GM19240 (cell line): Measurements from ENCODE around the gene ENO1.
"Not testable (repeated sequence)": the region's sequence is repeated elsewhere in the genome, so short reads cannot be mapped to it uniquely, and the experiment has no call there.

Experiments used
- DNase-seq: peaks from one replicate; pipeline ENCODE4 v3.0.0; 2011; ENCODE audit warnings: low spot score; ENCODE audit not compliant: insufficient read length

Gene ENO1

DNA sequence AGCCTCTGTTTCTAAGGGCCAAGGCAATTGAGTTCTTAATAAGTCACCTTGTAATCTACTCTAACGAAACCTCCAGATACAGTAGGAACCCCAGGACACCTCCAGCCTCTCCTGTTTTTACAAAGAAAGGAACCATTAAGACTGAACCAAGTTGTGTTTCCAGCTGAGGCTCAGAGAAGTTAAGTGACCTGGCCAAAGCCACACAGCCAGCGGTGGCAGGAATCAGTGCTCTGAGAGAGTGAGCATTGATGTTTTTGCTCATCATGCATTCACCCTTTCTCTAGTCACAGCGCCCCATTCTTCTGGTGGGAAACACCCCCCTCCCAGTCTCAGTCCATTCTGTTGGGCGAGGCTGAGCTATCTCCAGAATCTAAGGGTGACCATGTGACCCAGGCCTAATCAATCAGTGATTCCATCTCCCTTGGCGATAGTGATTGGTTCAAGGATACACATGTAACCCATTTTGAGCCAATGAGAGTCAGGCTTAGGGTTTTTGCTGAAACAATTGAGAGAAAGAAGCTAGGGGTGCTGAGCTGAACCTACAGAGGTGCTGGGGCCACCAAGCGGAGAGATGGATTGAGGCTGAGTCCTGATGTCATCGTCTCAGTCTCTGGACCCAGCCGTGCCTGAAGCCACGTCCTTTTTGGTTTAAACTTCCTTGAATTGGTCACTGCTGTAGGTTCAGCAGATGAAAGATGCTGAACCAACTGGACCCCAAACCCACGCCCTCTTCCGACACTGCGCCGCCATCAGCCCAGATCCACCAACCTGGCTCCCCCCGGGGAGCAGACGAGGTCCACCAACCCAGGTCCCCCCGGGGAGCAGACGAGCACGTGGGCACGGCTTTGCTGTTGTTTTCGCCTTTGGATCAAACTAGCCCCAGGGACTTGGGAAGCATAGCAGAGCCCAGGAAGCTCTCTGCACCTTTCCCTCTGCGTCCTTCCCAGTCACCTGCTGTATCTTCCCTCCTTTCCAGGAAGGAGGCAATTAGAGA is 33.1 kb downstream of the ENO1 start:
- no peak for DNase-seq

- DNase-seq, result no peak
These were observed 33.9 kb downstream of the ENO1 start for GRCh38 chr1:8844501-8845006.

- no peak for DNase-seq
These were observed 37.1 kb downstream of the ENO1 start for GRCh38 chr1:8841395-8841794.

DNA sequence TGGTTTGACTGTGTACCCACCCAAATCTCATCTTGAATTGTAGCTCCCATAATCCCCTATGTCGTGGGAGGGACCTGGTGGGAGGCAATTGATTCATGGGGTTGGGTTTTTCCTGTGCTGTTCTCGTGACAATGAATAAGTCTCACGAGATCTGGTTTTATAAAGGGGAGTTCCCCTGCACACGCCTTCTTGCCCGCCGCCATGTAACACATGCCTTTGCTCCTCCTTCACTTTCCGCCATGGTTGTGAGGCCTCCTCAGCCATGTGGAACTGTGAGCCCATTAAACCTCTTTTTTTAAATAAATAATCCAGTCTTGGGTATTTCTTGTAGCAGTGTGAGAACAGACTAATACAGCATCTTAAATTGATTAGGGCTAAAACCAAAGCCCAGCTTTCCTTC is 38.5 kb downstream of the ENO1 start:
- no peak for DNase-seq

- DNase-seq, result no peak
These were observed 42.4 kb downstream of the ENO1 start for GRCh38 chr1:8835941-8836643.

- no peak for DNase-seq
These were observed 47.1 kb downstream of the ENO1 start for GRCh38 chr1:8831340-8831739.

DNA sequence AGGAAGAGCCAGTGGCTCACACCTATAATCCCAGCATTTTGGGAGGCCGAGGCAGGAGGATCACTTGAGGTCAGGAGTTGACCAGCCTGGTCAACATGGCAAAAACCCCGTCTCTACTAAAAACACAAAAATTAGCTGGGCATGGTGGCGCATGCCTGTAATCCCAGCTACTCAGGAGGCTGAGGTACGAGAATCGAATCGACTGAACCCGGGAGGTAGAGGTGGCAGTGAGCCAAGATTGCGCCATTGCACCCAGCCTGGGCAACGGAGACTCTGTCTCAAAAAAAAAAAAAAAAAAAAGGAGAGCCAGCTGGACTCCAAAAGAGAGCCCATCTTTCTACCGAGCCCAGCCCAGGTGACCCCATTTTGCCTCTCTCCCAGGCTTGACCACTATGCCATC is 47.8 kb downstream of the ENO1 start:
- not testable (repeated sequence) for DNase-seq

DNA sequence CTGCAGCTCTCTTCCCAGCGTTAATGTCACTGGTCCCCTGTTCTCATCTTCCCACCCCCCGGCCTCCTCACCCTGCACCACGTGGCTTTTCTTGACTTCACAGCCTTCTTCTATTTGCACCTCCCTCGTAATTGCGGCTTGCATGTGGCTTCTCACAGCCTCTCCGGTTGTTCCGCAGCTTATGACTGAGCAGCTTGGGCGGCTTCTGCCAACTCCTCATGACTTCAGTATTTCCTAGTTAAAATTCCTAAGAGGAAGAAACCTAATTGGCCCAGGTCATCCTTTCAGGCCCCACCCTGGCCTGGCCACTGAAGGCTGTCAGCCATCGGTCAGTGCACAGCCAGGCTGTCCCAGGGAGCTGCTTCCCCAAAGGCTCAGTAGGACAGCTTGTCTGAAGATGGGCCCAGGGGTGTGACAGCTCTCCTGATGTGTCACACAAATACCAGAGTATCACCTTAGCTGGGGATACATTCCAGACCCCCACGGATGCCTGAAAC is 52.5 kb downstream of the ENO1 start:
- DNase-seq, result no peak

DNA sequence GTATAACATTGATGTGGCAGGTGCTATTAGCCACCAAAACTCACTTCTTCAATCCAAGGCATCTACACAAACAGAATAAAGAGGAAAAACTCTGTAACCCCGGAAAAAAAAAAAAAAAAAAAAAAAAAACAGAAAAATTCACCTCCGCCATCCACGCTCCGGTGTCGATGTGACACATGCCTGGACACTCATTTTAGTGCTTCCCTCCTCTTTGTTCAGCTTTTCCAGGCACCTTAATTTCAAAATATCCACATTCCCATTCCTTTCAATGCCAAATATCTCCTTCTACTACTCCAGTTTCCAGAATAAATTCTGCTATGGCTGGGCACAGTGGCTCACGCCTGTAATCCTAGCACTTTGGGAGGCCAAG is 55.2 kb downstream of the ENO1 start:
- DNase-seq, result no peak

DNA sequence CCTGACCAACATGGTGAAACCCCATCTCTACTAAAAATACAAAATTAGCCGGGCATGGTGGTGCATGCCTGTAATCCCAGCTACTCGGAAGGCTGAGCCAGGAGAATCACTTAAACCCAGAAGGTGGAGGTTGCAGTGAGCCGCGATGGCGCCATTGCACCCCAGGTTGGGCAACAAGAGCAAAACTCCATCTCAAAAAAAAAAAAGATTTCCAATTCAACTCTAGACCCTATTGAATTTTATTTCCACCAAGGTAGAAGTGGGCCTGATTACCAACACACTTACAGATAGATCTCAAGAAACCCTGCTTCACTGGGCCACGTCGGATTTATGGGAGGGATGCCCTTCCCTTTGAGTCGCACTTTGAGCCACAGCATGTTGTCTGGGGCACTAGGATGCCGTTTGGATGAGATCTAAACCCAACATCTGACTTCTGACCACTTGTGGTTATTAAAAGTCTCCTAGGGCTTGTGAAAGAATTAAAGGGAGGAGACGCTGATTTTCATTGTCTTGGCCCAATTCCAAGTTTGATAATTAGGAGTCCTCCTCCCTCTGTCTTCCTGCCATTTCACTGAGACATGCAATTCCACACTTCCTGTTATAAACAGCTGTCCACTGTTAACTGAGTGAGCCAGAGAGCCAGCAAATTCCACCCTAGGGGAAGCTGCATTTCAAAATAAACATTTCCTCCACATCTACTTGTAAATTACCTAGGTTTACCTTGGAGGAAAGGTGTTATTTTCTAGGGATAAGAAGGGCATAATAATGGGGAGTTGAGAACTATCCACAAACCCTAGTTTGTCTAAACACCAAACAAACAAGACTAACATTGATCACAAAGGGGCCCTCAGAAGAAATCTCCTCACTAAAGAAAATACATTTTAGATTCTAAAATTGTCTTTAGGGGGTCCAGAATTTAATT is 55.9 kb downstream of the ENO1 start:
- no peak for DNase-seq

DNA sequence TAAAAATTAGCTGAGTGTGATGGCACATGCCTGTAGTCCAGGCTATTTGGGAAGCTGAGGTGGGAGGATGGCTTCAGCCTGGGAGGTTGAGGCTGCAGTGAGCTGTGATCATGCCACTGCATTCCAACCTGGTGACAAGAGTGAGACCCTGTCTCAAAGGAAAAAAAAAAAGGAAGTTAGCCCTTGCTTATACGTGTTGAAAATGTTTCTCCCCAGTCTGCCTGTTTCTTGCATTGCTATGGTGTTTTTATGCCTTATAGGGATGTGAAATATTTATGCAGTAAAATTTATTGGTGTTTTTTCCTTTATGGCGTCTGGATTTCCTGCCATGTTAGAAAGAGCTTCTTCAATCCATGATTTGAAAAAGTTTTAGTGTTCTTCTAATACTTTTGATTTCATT is 57.4 kb downstream of the ENO1 start:
- DNase-seq, result no peak

DNA sequence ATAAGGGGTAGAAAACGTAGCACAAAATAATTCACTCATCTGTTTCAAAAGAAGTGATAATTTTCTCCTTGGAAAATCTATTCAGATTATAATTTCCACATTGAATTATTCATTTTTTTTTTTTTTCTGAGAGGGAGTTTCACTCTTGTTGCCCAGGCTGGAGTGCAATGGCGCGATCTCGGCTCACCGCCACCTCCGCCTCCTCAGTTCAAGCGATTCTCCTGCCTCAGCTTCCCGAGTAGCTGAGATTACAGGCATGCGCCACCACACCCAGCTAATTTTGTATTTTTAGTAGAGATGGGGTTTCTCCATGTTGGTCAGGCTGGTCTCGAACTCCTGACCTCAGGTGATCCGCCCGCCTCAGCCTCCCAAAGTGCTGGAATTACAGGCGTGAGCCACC is 59.7 kb downstream of the ENO1 start:
- not testable (repeated sequence) for DNase-seq

GRCh38 chr1:8818325-8818775 is 60.1 kb downstream of the ENO1 start:
- no peak for DNase-seq

DNA sequence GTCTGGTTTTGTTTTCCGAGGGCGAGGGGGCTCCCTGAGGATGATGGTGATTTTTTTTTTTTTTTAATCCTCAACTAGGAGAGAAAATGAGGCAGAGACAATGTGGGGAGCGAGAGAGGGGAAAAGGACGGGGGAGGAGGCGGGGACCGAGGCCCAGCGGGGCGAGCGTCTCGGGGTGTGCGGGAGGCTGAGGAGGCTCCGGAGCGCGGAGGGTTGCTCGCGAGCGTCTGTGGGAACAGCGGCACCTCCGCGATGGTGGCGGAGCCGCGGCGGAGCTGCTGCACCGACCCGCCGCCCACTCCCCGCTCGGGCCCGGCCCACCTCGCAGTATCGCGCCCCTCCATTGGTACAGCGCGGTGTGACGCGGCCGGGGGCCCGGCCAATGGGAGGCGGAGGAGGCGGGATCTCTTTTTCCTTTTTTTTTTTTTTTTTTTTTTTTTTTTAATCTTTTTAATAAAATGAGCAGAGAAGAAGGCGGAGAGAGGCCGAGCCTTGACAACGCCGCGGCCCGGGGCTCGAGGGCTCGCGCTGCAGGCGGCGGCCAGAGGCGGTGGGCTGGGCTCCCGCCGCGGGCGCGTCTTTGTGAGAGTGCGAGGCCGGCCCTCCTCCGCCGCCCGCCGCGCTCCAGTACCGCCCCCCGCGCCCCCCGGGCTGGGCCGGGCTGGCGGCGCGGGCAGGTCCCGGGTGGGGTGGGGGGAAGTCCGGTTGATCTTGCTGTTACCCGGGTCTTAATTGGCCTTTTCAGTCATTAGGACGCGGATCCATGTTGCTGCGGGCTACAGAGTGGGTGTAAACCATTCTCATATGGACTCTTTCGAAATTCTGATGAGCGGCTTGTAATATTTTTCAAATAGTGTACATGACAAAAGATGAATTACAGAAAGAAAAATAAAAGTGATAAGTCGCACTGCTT is 60.8 kb downstream of the ENO1 start, which contains the start of gene RERE:
TSS of gene RERE (minus strand) at position 229 of the 913 bp plus-strand sequence.
- peak; percentile 96 for DNase-seq

DNA sequence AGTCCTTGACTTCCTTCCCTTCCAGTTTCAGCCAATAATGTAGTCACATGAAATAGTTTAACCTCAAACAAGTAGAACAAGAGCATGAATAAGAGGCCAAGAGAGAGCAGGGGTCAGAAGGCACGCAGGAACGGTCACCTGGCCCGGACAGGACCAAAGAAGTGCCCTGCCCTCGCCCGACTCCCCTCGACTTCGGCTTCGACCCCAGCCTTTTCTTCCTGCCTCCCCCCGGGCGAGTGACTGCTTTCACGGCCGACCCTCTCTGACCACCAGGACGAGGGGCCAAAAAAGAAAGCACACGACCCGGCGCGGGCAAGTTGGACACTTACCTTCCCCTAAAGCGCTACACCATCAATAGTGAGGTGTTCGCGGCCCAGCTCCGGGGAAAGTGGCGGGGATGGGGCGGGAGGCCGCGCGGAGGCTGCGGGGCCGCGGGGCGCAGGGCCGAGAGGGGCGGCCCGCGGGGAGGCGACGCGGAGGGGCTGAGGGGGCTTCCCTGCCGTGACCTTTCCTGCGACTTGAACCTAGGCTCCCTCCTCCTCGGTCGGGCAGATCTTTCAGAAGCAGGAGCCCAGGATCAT is 61.6 kb downstream of the ENO1 start:
- DNase-seq, result no peak

DNA sequence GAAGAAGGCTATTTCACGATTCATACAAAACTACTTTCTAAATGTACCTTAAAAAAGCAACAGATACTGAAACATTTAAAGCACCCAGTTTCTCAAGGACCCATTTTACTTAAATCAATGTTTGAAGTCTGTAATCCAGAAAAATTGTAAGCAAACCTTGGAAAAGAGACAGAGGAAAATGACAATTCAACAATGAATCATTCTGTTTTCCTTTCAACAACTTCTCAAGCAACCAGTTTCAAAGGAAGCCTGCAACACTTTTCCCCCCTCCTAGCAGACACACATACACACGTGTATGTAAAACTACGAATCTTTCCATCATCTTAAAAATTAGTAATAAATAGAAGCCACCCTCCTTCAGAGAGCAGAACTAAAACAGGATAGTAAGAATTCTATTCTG is 62.2 kb downstream of the ENO1 start:
- DNase-seq, result no peak

DNA sequence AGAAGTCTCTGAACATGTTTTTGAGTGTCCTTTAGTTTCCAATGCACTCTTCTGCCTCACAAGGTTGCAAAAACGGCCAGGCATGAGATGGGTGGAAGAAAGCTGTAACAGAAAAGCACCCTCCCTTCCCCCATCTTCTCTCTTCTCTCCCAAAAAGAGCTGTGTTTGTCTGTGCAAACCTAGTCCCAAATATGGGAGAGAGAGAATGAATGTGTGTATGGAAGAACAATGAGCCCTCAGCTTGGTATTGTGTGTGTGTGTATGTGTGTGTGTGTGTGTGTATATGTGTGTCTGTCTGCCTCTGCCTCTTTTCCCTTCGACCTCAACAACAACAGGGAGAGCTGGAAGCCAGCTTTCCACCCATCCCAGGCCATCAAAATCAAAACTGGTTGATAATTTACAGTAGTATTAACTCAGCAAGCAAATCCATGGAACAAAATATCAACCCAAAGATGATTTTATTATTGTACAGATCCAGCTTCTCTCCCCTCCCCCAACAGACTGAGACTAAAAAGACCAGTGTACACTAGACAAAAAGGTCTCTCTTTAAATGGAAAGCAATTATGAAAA is 62.8 kb downstream of the ENO1 start:
- DNase-seq, result no peak

- no peak for DNase-seq
These were observed 63.6 kb downstream of the ENO1 start for GRCh38 chr1:8814865-8815264.

DNA sequence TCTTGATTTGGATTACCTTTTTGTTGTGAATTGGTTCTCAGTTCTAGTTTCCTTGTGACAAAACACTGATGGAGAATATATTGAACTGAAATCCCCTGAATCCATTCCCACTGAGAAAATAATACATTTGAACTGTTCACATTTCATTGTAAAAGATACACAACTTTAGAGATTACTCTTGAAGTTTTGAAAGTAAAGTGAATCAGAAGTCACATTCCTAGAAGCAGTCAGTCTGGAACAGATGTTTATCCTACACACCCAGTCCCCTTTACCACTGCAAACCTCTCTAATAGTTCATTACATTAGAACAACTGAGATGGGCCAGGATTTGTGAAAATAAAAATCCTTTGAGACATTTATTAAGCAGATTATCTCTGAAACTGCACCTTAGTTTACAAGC is 64.5 kb downstream of the ENO1 start:
- DNase-seq, result no peak
